AG10803 (cell line): ENCODE data around the gene THSD4.

Source experiments
- DNase-seq: peaks from one replicate; pipeline ENCODE4 v3.0.0; 2010; ENCODE audit warnings: low read depth
- H3K4me3 ChIP-seq: 2 replicates; pipeline ENCODE4 v1.5.1; 2011; ENCODE audit warnings: mild to moderate bottlenecking, low read length, control low read depth
- CTCF ChIP-seq: conservative IDR thresholded peaks from 2 replicates; pipeline ENCODE4 v1.5.1; 2011; ENCODE audit warnings: mild to moderate bottlenecking, low read length, control low read depth, inconsistent platforms

Gene THSD4

GRCh38 chr15:71096676-71097075, 18.6 kb upstream of the THSD4 start:
- TF ChIP-seq CTCF, result no peak
- peak; percentile 33 for DNase-seq
- H3K4me3 ChIP-seq, result no peak overlapping the region

DNA sequence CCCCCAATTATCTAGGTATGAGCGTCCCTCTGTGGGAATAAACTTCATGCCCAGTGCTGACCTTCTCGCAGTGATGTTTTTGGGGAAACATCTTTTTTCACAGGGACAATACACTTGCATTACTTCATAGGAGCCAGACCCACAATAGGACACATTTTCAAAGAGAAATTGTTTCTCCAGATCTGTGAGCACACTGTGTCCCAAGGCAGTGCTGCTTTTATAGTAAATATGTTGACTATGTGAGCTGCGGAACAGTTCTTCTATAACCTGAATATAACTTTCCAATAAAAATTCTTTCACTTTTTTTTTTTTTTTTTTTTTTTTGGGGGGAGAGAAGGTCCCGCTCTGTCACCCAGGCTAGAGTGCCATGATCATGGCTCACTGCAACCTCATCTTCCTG, 17.4 kb upstream of the THSD4 start:
- DNase-seq, result no peak
- TF ChIP-seq CTCF, result no peak
- H3K4me3 ChIP-seq, result no peak overlapping the region

GRCh38 chr15:71098920-71099319, 16.4 kb upstream of the THSD4 start:
- DNase-seq, result no peak
- H3K4me3 ChIP-seq, result no peak overlapping the region
- no peak for TF ChIP-seq CTCF

GRCh38 chr15:71103102-71103676, 12.1 kb upstream of the THSD4 start:
- peak; percentile 47 for DNase-seq
- no peak overlapping the region for H3K4me3 ChIP-seq

GRCh38 chr15:71104636-71105035, 10.6 kb upstream of the THSD4 start:
- no peak overlapping the region for H3K4me3 ChIP-seq
- TF ChIP-seq CTCF, result no peak
- no peak for DNase-seq

More at GRCh38 chr15:71103102-71103676, 12.1 kb upstream of the THSD4 start:
- peak; percentile 82 for TF ChIP-seq CTCF

- DNase-seq, result no peak
- no peak for TF ChIP-seq CTCF
- no peak overlapping the region for H3K4me3 ChIP-seq
These were observed 9.8 kb upstream of the THSD4 start for GRCh38 chr15:71105444-71105843.

DNA sequence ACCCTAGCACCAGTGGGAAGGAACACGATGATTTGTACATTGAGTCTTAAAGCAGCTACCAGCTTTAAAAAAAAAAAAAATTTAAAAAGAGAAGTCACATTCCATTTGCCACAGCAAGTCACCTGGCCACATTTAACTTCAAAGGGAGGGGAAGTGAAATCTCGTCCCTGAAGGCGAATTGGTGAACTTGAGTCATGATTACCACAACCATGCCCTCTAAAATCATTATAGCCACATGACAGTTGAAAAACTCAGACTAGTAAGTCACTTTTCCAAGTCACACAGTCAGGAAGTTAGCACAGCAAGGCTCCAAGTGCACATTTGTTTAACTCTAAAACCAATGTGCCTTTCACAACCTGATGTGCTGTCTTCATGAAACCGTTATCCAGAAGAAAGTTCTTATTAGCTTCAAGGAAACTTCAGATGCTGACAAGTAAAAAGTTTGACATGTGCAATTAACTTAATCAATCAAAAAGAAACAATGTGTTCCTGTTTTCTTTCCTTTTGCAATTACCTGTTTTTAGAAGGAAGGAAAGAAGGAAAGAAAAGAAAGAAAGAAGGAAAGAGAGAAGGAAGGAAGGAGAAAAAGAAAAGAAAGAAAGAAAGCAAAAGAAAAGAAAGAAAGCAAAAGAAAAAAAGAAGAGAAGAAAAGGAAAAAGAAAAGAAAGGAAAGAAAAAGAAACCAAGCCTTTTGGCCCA, 8.3 kb upstream of the THSD4 start:
- no peak for DNase-seq
- H3K4me3 ChIP-seq, result no peak overlapping the region
- no peak for TF ChIP-seq CTCF
